PC-9 (cell line): ENCODE measurements around the gene TCEA3. TPM values are rescaled to one million over a fixed set of nuclear protein-coding genes. Genes with fewer than 3 reads are reported as not detected.

ENCODE experiments used
- BruUV-seq: library from RNA; stranded (reverse); fragments of 400-500 nt; replicated peaks from 2 replicates; lab custom pipeline; 2021; lab: Mats Ljungman, UMichigan
- CTCF ChIA-PET: fragments of 300-600 bp; sonication (Branson Sonifier 250); formaldehyde crosslinking; loops from one replicate; lab custom pipeline; 2022; ENCODE audit warnings: antibody characterized with exemption; lab: Charles Lee
- POLR2A ChIA-PET: fragments of 300-600 bp; sonication (Branson Sonifier 250); formaldehyde crosslinking; loops from one replicate; lab custom pipeline; 2022; ENCODE audit warnings: antibody characterized with exemption; ENCODE audit not compliant: unreplicated experiment; lab: Charles Lee
- DNase-seq, 2 experiments: peaks; one replicate each; pipeline versions ENCODE4 v3.0.0 to v3.0.0-alpha.2; 2015 to 2022; ENCODE audit warnings: mixed read lengths in 1 of 2
- H2AFZ ChIP-seq: fragments of 200-600 bp; sonication (generic); 2 replicates; pipeline ENCODE4 v1.8.1; 2017; ENCODE audit warnings: antibody characterized with exemption
- H3F3A ChIP-seq: fragments of 200-600 bp; sonication (generic); 2 replicates; pipeline ENCODE4 v1.8.1; 2017; ENCODE audit warnings: antibody characterized with exemption, mild to moderate bottlenecking, low read depth; ENCODE audit not compliant: insufficient read depth
- H3K27ac ChIP-seq: fragments of 200-600 bp; sonication (generic); 2 replicates; pipeline ENCODE4 v1.6.1; 2016; ENCODE audit warnings: mixed run types
- H3K27me3 ChIP-seq: fragments of 200-600 bp; sonication (generic); 2 replicates; pipeline ENCODE4 v1.6.1; 2016; ENCODE audit warnings: low read depth, mixed run types; ENCODE audit not compliant: insufficient read depth
- H3K36me3 ChIP-seq: fragments of 200-600 bp; sonication (generic); 2 replicates; pipeline ENCODE4 v1.6.1; 2016; ENCODE audit warnings: low read depth, mixed run types
- H3K4me1 ChIP-seq: fragments of 200-600 bp; sonication (generic); replicated peaks from 2 replicates; pipeline ENCODE4 v1.6.1; 2016; ENCODE audit warnings: mixed run types; ENCODE audit not compliant: insufficient read depth
- H3K4me2 ChIP-seq: fragments of 200-600 bp; sonication (generic); 2 replicates; pipeline ENCODE4 v1.6.1; 2017; ENCODE audit warnings: mixed run types
- H3K4me3 ChIP-seq: fragments of 200-600 bp; sonication (generic); 2 replicates; pipeline ENCODE4 v1.6.1; 2016; ENCODE audit warnings: mixed run types
- H3K79me2 ChIP-seq: fragments of 200-600 bp; sonication (generic); 2 replicates; pipeline ENCODE4 v1.6.1; 2017; ENCODE audit warnings: low read depth, mixed run types
- H3K9me2 ChIP-seq: fragments of 200-600 bp; sonication (generic); 2 replicates; pipeline ENCODE4 v1.8.1; 2017; ENCODE audit warnings: mild to moderate bottlenecking; ENCODE audit not compliant: insufficient read depth
- H3K9me3 ChIP-seq: fragments of 200-600 bp; sonication (generic); 2 replicates; pipeline ENCODE4 v1.8.1; 2016; ENCODE audit warnings: low read depth; ENCODE audit not compliant: insufficient read depth
- H4K20me1 ChIP-seq: fragments of 200-600 bp; sonication (generic); 2 replicates; pipeline ENCODE4 v1.8.1; 2017; ENCODE audit not compliant: insufficient read depth
- EZH2 ChIP-seq: fragments of 200-600 bp; sonication (generic); IDR thresholded peaks from 2 replicates; pipeline ENCODE4 v1.8.0; 2017; ENCODE audit warnings: antibody characterized with exemption, low read depth
- intact Hi-C: fragments of 100-400 bp; cut with micrococcal nuclease; formaldehyde crosslinking; loops from one replicate; pipeline ENCODE4 v1.10.0; 2022; ENCODE audit not compliant: unreplicated experiment
- total RNA-seq: library from RNA; stranded (reverse); gene quantifications from 2 replicates; pipeline ENCODE4 v1.2.3, GENCODE V29; 2021
- TF ChIP-seq, protein P1 (sequence below): fragments of 200-600 bp; sonication (generic); conservative IDR thresholded peaks from 2 replicates; pipeline ENCODE4 v1.6.1; 2017; ENCODE audit warnings: mixed run types, antibody characterized with exemption, mild to moderate bottlenecking, moderate library complexity

TCEA3 gene
- total RNA-seq, 1 experiment from 2014 or later = 2.7 TPM

DNA sequence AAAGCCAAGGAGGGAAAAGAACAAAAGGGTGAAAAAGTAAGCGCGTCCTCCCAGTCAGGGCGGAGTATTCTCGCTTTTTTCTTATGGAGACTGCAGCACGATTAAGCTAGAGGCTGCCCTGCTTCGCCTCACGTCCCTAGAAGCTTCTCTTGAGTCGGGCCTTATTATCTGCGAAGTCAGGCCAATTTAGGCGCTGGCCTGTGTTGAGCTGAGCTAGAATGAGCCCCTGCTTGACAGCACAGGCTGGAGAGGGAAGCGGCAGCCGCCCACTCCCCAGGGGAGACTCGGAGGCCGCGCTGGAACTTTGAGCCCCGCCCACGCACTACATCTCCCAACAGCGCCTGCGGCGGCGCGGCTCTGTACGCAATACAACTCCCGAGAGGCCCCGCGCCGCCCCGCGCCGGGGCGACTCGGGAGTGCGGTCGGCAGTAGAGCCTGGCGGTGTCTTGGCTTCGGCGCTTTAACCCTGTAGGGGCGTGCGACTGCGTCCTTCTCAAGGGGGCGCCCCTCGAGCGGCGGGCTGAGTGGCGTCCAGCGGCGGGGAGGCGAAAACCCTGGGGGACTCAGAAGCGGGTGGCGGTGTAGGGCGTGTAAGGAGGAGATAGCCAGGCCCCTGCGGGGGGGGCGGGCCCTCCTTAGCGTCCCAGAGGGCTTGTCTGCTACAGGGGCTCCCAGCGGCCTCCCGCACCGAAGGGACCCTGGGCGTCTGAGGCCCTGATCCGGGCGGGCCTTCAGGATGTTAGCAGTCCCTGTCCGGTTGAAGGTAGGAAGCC lies 55.8 kb downstream of the TCEA3 start:
- peak overlapping the region; percentile 99 for H2AFZ ChIP-seq
- CTCF ChIA-PET = interaction anchor here (0.6 to 1.4 kb wide), 2 partner anchors 35 to 68 kb away, joined by 3 to 4 read pairs; no protein-coding TSS in a partner anchor
- peaks cover 21% of the 10 kb centered on the region for H3K36me3 ChIP-seq
- H3F3A ChIP-seq = peaks cover 30% of the 10 kb centered on the region
- H3K79me2 ChIP-seq = peaks cover 70% of the 10 kb centered on the region
- TF ChIP-seq, protein P1, sequence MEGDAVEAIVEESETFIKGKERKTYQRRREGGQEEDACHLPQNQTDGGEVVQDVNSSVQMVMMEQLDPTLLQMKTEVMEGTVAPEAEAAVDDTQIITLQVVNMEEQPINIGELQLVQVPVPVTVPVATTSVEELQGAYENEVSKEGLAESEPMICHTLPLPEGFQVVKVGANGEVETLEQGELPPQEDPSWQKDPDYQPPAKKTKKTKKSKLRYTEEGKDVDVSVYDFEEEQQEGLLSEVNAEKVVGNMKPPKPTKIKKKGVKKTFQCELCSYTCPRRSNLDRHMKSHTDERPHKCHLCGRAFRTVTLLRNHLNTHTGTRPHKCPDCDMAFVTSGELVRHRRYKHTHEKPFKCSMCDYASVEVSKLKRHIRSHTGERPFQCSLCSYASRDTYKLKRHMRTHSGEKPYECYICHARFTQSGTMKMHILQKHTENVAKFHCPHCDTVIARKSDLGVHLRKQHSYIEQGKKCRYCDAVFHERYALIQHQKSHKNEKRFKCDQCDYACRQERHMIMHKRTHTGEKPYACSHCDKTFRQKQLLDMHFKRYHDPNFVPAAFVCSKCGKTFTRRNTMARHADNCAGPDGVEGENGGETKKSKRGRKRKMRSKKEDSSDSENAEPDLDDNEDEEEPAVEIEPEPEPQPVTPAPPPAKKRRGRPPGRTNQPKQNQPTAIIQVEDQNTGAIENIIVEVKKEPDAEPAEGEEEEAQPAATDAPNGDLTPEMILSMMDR = no peak
- TF ChIP-seq EZH2 = no peak
- peaks cover 37% of the 10 kb centered on the region for H3K4me1 ChIP-seq
- BruUV-seq = no TSS peak
- POLR2A ChIA-PET = interaction anchor here (0.5 to 1.4 kb wide), 5 partner anchors 8 to 111 kb away, joined by 3 to 22 read pairs (median 4); partner anchors contain the start of gene HNRNPR
- H4K20me1 ChIP-seq = no peaks in the 10 kb centered on the region
- no peaks in the 10 kb centered on the region for H3K27me3 ChIP-seq
- H3K27ac ChIP-seq = peak overlapping the region; percentile 84
- intact Hi-C loops = loop anchor here (1.0 to 10.0 kb wide), 4 partner anchors 9 to 166 kb away; partner anchors contain the start of genes E2F2 and HNRNPR
- peak overlapping the region; percentile 97 for H3K4me2 ChIP-seq
- peaks cover 10% of the 10 kb centered on the region for H3K9me3 ChIP-seq
- H3K4me3 ChIP-seq = peak overlapping the region; percentile 96
- peak; percentile 63 to 84 for DNase-seq
- no peaks in the 10 kb centered on the region for H3K9me2 ChIP-seq

DNA sequence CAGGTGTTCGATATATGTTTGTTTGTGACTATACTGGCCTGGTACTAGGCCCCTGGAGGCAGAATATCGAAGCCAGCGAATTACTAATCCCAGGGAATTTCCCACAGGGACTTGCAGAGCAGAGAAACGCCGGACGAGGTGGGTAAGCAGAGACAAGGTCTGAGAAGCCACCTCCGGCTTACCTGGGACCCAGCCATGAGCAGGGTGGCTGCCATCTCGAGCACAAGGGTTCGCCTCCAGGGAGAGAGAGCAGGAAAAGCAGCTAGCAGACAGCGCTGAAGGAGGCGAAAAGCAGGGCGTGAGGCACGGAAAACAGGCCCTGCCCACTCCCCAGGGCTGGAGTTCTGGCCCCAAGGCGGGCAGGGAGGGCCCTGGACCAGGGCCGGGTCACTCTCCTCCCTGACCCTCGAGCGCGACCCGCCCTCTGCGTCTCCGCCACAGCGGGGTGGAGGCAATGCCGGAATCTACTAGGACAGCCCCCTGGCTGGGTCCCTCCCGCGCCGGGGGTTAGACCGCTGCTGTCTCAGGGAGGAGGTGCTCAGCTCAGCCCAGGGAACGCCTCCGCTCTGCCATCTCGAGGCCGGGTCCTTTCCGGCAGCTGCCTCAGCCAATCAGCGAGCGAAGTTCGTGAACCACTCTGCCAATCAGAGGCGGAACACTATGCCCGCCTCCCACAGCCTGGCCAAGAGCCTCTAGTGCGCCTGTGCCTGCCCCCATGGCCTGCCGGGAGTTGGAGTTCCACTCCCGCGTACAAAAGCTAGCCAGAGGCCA lies 56.6 kb downstream of the TCEA3 start:
- peaks cover 28% of the 10 kb centered on the region for H3K36me3 ChIP-seq
- CTCF ChIA-PET = interaction anchor here (0.6 to 1.4 kb wide), 3 partner anchors 36 to 260 kb away, joined by 3 to 4 read pairs (median 4); no protein-coding TSS in a partner anchor
- peaks cover 34% of the 10 kb centered on the region for H3F3A ChIP-seq
- BruUV-seq = TSS peak; percentile 27
- H3K4me3 ChIP-seq = peak overlapping the region; percentile 96
- POLR2A ChIA-PET = interaction anchor here (0.5 to 1.4 kb wide), 9 partner anchors 8 to 112 kb away, joined by 3 to 22 read pairs (median 4); partner anchors contain the start of gene HNRNPR
- no peaks in the 10 kb centered on the region for H3K9me2 ChIP-seq
- H3K79me2 ChIP-seq = peaks cover 65% of the 10 kb centered on the region
- TF ChIP-seq EZH2 = no peak
- TF ChIP-seq, protein P1 = 0 out of 2 replicates have a peak, but pooled peaks have one; percentile 22
- peak overlapping the region; percentile 84 for H3K27ac ChIP-seq
- intact Hi-C loops = loop anchor here (1.0 to 10.0 kb wide), 4 partner anchors 9 to 167 kb away; partner anchors contain the start of genes E2F2 and HNRNPR
- H3K4me1 ChIP-seq = peaks cover 37% of the 10 kb centered on the region
- no peaks in the 10 kb centered on the region for H3K27me3 ChIP-seq
- H2AFZ ChIP-seq = peak overlapping the region; percentile 99
- no peaks in the 10 kb centered on the region for H4K20me1 ChIP-seq
- peak overlapping the region; percentile 97 for H3K4me2 ChIP-seq
- peak; percentile 95 to 99 for DNase-seq
- peaks cover 16% of the 10 kb centered on the region for H3K9me3 ChIP-seq

DNA sequence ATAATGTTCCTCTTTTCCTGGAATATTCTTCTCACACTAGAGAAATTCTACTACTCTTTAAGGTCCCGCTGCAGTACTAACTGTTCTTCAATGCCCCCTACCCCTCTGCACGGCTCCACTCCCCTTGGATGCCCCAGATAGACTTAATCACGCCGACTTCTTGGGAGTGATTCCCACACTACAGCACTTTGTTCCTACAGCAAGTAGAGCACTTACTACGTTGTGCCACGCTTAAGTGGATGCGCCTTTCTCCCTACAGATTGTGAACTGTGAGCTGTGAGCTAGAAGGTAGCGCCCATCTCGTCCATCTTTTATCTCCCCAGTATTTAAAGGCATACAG lies 57.1 kb downstream of the TCEA3 start:
- POLR2A ChIA-PET = interaction anchor here (0.5 to 1.4 kb wide), 2 partner anchors 23 to 25 kb away, joined by 3 to 22 read pairs; partner anchors contain the start of gene HNRNPR
- Histone ChIP-seq H2AFZ (peak overlapping the region; percentile 84), H4K20me1 (no peaks in the 10 kb centered on the region), H3K79me2 (peaks cover 59% of the 10 kb centered on the region), H3K9me2 (no peaks in the 10 kb centered on the region), H3K27me3 (no peaks in the 10 kb centered on the region), H3K27ac (peak overlapping the region; percentile 48; the same call in 1 of the 2 replicates), H3K4me3 (peak overlapping the region; percentile 96), H3K4me2 (peak overlapping the region; percentile 97), H3F3A (peaks cover 38% of the 10 kb centered on the region), H3K4me1 (peaks cover 37% of the 10 kb centered on the region), H3K36me3 (peaks cover 34% of the 10 kb centered on the region), H3K9me3 (peaks cover 22% of the 10 kb centered on the region)
- CTCF ChIA-PET = interaction anchor here (1.4 kb wide), 1 partner anchor 36 kb away, joined by 4 read pairs; no protein-coding TSS in a partner anchor
- no TSS peak for BruUV-seq
- no peak for TF ChIP-seq EZH2
- TF ChIP-seq, protein P1 = no peak
- intact Hi-C loops = loop anchor here (10.0 kb wide), 1 partner anchor 167 kb away; the partner anchor contains the start of gene E2F2
- DNase-seq = no peak
